HepG2 (cell line): ENCODE data around the gene ATAD3A. TPM values are rescaled to one million over a fixed set of nuclear protein-coding genes. Genes with fewer than 3 reads are reported as not detected.
A peak's percentile ranks its signal among the peaks of the same experiment; 100 is the strongest.

Source experiments
- CBFB ChIP-seq: sonication (generic); formaldehyde crosslinking; IDR thresholded peaks from 2 replicates; pipeline ENCODE4 v1.4.0; 2020; ENCODE audit warnings: missing genetic modification reagents
- CEBPG ChIP-seq: IDR thresholded peaks from 2 replicates; pipeline ENCODE4 v1.6.1; 2016
- CREB3 ChIP-seq: sonication (generic); formaldehyde crosslinking; IDR thresholded peaks from 2 replicates; pipeline ENCODE4 v1.5.0; 2020; ENCODE audit warnings: missing genetic modification reagents
- HDAC1 ChIP-seq: sonication (generic); formaldehyde crosslinking; IDR thresholded peaks from 2 replicates; pipeline ENCODE4 v1.5.1; 2020; ENCODE audit warnings: mild to moderate bottlenecking, missing genetic modification reagents
- KLF15 ChIP-seq: sonication (generic); formaldehyde crosslinking; IDR thresholded peaks from 2 replicates; pipeline ENCODE4 v1.8.1; 2023; ENCODE audit warnings: borderline replicate concordance, mild to moderate bottlenecking, inconsistent platforms, missing genetic modification reagents, mixed read lengths
- LRRFIP1 ChIP-seq: sonication (generic); formaldehyde crosslinking; conservative IDR thresholded peaks from 2 replicates; pipeline ENCODE4 v1.4.0; 2020; ENCODE audit warnings: missing genetic modification reagents
- MTF1 ChIP-seq: sonication (generic); formaldehyde crosslinking; IDR thresholded peaks from 2 replicates; pipeline ENCODE4 v1.5.0; 2020; ENCODE audit warnings: missing genetic modification reagents
- MYNN ChIP-seq: sonication (generic); formaldehyde crosslinking; IDR thresholded peaks from 2 replicates; pipeline ENCODE4 v1.4.0; 2020; ENCODE audit warnings: mild to moderate bottlenecking, low read depth, missing genetic modification reagents
- NCOA5 ChIP-seq: sonication (generic); formaldehyde crosslinking; IDR thresholded peaks from 2 replicates; pipeline ENCODE4 v1.4.0; 2020; ENCODE audit warnings: missing genetic modification reagents
- NR1H2 ChIP-seq: sonication (generic); formaldehyde crosslinking; IDR thresholded peaks from 2 replicates; pipeline ENCODE4 v1.8.1; 2022; ENCODE audit warnings: low read depth, missing genetic modification reagents, borderline replicate concordance
- ONECUT2 ChIP-seq: sonication (generic); formaldehyde crosslinking; IDR thresholded peaks from 2 replicates; pipeline ENCODE4 v1.4.0; 2020; ENCODE audit warnings: missing genetic modification reagents
- RAD51 ChIP-seq: fragments of 450-650 bp; IDR thresholded peaks from 2 replicates; pipeline ENCODE4 v1.6.1; 2016; ENCODE audit warnings: borderline replicate concordance
- RFXANK ChIP-seq: IDR thresholded peaks from 2 replicates; pipeline ENCODE4 v1.6.1; 2016
- TEAD2 ChIP-seq: sonication (generic); formaldehyde crosslinking; IDR thresholded peaks from 2 replicates; pipeline ENCODE4 v1.9.0; 2021; ENCODE audit warnings: missing genetic modification reagents
- THYN1 ChIP-seq: sonication (generic); formaldehyde crosslinking; IDR thresholded peaks from 2 replicates; pipeline ENCODE4 v1.8.1; 2023; ENCODE audit warnings: low read depth, mild to moderate bottlenecking, moderate library complexity, missing genetic modification reagents, borderline replicate concordance
- ZNF253 ChIP-seq: sonication (generic); formaldehyde crosslinking; IDR thresholded peaks from 2 replicates; pipeline ENCODE4 v1.8.0; 2022; ENCODE audit warnings: mild to moderate bottlenecking, missing genetic modification reagents, borderline replicate concordance
- ZNF296 ChIP-seq: sonication (generic); formaldehyde crosslinking; conservative IDR thresholded peaks from 2 replicates; pipeline ENCODE4 v1.5.0; 2020; ENCODE audit warnings: mild to moderate bottlenecking, missing genetic modification reagents
- ZNF331 ChIP-seq: sonication (generic); formaldehyde crosslinking; IDR thresholded peaks from 2 replicates; pipeline ENCODE4 v1.4.0; 2020; ENCODE audit warnings: missing genetic modification reagents
- ZNF337 ChIP-seq: sonication (generic); formaldehyde crosslinking; IDR thresholded peaks from 2 replicates; pipeline ENCODE4 v1.5.1; 2020; ENCODE audit warnings: missing genetic modification reagents, low read depth, mild to moderate bottlenecking, borderline replicate concordance
- ZNF343 ChIP-seq: sonication (generic); formaldehyde crosslinking; IDR thresholded peaks from 2 replicates; pipeline ENCODE4 v1.4.0; 2020; ENCODE audit warnings: mild to moderate bottlenecking, missing genetic modification reagents
- ZNF513 ChIP-seq: sonication (generic); formaldehyde crosslinking; conservative IDR thresholded peaks from 2 replicates; pipeline ENCODE4 v1.5.0; 2020; ENCODE audit warnings: missing genetic modification reagents
- ZNF580 ChIP-seq: IDR thresholded peaks from 2 replicates; pipeline ENCODE4 v1.6.1; 2016; ENCODE audit warnings: low read depth, borderline replicate concordance
- ZNF607 ChIP-seq: sonication (generic); formaldehyde crosslinking; IDR thresholded peaks from 2 replicates; pipeline ENCODE4 v1.5.1; 2020; ENCODE audit warnings: missing genetic modification reagents, mild to moderate bottlenecking, borderline replicate concordance
- ZNF891 ChIP-seq: sonication (generic); formaldehyde crosslinking; IDR thresholded peaks from 2 replicates; pipeline ENCODE4 v1.5.0; 2020; ENCODE audit warnings: mild to moderate bottlenecking, missing genetic modification reagents
- polyA plus RNA-seq, 8 experiments: library from polyadenylated mRNA; depleted of rRNA in 3 of 8; stranded (reverse) in 7 of 8; unstranded in 1 of 8; fragments of >200 nt; fragmentation: Illumina TruSeq in 4 of 8; extraction: Trizol in 4 of 8; gene quantifications; 2 replicates each; pipeline versions ENCODE4 v1.2.1 to v1.2.3, GENCODE V29; 2011 to 2016; ENCODE audit warnings: low read depth in 4 of 8, missing spikeins in 1 of 8, mixed read lengths in 1 of 8; ENCODE audit not compliant: insufficient read depth in 1 of 8
- total RNA-seq, 5 experiments: library from RNA; depleted of rRNA; stranded (reverse); fragments of >200 nt; fragmentation: Illumina TruSeq; extraction: Trizol; gene quantifications; 2 replicates each; pipeline ENCODE4 v1.2.3, GENCODE V29; 2016; ENCODE audit warnings: low read depth in 1 of 5

Gene ATAD3A
- total and polyA plus RNA-seq, 2 of the 13 experiments (the other 11 are each of a cell fraction or from before 2014, with no cell fraction given): 10.6 to 49.0 TPM

GRCh38 chr1:1573843-1574720 is 62.1 kb downstream of the ATAD3A start (continued):
- TF ChIP-seq ZNF513 (CRISPR knock-in tag): 0 out of 2 replicates have a peak, but pooled peaks have one; percentile 6
- no peak for TF ChIP-seq ZNF337
- no peak for TF ChIP-seq MYNN (CRISPR knock-in tag)
- TF ChIP-seq NCOA5 (CRISPR knock-in tag): no peak
- no peak for TF ChIP-seq MTF1 (CRISPR knock-in tag)
- TF ChIP-seq RFXANK (CRISPR knock-in tag): no peak
- no peak for TF ChIP-seq THYN1 (CRISPR knock-in tag)
- TF ChIP-seq RAD51: no peak
- no peak for TF ChIP-seq CEBPG
- no peak for TF ChIP-seq ZNF296 (CRISPR knock-in tag)
- no peak for TF ChIP-seq LRRFIP1 (CRISPR knock-in tag)
- TF ChIP-seq CBFB (CRISPR knock-in tag): no peak
- no peak for TF ChIP-seq ZNF580 (CRISPR knock-in tag)
- no peak; the same call in 1 of the 2 replicates for TF ChIP-seq ZNF343 (CRISPR knock-in tag)
- no peak for TF ChIP-seq NR1H2
- no peak for TF ChIP-seq ONECUT2 (CRISPR knock-in tag)
- no peak for TF ChIP-seq ZNF607
- TF ChIP-seq KLF15 (CRISPR knock-in tag): no peak
- peak; percentile 77; the same call in 1 of the 2 replicates for TF ChIP-seq ZNF253
- TF ChIP-seq CREB3 (CRISPR knock-in tag): no peak; the same call in 1 of the 2 replicates
- no peak for TF ChIP-seq ZNF331 (CRISPR knock-in tag)
- TF ChIP-seq ZNF891 (CRISPR knock-in tag): peak; percentile 64
- TF ChIP-seq TEAD2 (CRISPR knock-in tag): no peak
- peak; percentile 58; the same call in 1 of the 2 replicates for TF ChIP-seq HDAC1 (CRISPR knock-in tag)
